Neural cell (in vitro differentiated cells): Measurements from ENCODE around the gene ETV6.

Source experiments
- EP300 ChIP-seq: fragments of 450-650 bp; conservative IDR thresholded peaks from 2 replicates; pipeline ENCODE4 v1.6.1; 2014; ENCODE audit warnings: antibody characterized with exemption, mild to moderate bottlenecking, moderate library complexity; ENCODE audit not compliant: poor library complexity, severe bottlenecking
- EZH2 ChIP-seq: fragments of 200-600, 300-800 bp; shearing (Covaris generic), sonication (generic); IDR thresholded peaks from 2 replicates; pipeline ENCODE4 v1.6.1; 2014; ENCODE audit warnings: antibody characterized with exemption, low read length, borderline replicate concordance, mild to moderate bottlenecking; ENCODE audit not compliant: insufficient read depth, poor library complexity, severe bottlenecking
- POLR2AphosphoS5 ChIP-seq: IDR thresholded peaks from 2 replicates; pipeline ENCODE4 v1.6.1; 2012
- SMC3 ChIP-seq: fragments of 450-650 bp; conservative IDR thresholded peaks from 2 replicates; pipeline ENCODE4 v1.6.1; 2014; ENCODE audit warnings: antibody characterized with exemption, mild to moderate bottlenecking, moderate library complexity; ENCODE audit not compliant: poor library complexity
- TAF1 ChIP-seq: IDR thresholded peaks from 2 replicates; pipeline ENCODE4 v1.6.1; 2012; ENCODE audit warnings: low read depth
- TF ChIP-seq, protein P1 (sequence below): fragments of 450-650 bp; IDR thresholded peaks from 2 replicates; pipeline ENCODE4 v1.5.1; 2014; ENCODE audit warnings: antibody characterized with exemption, mild to moderate bottlenecking, moderate library complexity; ENCODE audit not compliant: poor library complexity, severe bottlenecking
- TF ChIP-seq, protein P2 (sequence below): IDR thresholded peaks from 2 replicates; pipeline ENCODE4 v1.6.1; 2012; ENCODE audit warnings: borderline replicate concordance

DNA sequence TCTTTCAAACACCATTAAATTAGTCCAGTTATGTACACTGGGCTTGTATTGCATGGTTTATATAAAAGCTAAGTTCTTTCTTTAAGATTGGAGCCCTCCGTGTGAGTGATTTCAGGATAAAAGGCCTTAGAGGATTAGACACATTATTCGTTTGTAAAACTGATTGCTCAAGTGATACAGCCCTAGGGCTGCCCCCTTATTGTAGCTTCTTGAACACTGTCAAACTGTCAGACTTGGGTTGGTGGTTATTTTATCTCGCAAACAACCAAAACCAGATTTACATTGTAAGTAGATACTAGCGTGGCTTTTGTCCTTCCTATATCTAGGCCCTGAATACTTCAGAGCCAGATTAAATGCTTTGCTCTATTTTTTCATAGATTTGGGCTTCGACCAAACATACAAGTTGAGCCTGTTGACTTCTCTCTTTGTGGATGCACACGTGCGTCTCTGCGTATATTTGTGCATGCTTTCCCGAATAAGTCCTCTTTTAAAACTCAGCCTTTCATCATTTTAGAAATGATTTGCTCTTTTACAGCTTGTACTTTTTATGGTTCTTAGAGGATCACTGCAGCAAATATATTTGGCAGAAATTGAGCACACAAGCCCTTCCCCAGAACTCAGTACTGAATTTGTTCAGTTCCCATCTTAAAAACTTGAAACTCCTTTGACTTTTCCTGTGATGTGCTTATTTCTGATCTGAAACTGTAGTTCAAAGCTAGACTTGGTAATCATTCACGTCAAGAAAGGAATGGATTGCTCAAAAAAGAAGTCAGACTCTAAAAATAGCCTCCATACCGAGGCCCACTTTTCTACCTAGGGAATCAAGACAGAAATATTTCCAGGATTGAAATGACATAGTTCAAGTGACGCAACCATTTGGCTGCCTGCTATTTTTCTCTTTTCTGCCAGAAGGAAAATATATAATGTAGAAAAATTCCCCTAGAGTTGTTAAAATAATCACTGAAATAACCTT lies 129.5 kb downstream of the ETV6 start:
- TF ChIP-seq, protein P1, sequence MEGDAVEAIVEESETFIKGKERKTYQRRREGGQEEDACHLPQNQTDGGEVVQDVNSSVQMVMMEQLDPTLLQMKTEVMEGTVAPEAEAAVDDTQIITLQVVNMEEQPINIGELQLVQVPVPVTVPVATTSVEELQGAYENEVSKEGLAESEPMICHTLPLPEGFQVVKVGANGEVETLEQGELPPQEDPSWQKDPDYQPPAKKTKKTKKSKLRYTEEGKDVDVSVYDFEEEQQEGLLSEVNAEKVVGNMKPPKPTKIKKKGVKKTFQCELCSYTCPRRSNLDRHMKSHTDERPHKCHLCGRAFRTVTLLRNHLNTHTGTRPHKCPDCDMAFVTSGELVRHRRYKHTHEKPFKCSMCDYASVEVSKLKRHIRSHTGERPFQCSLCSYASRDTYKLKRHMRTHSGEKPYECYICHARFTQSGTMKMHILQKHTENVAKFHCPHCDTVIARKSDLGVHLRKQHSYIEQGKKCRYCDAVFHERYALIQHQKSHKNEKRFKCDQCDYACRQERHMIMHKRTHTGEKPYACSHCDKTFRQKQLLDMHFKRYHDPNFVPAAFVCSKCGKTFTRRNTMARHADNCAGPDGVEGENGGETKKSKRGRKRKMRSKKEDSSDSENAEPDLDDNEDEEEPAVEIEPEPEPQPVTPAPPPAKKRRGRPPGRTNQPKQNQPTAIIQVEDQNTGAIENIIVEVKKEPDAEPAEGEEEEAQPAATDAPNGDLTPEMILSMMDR, result no peak
- TF ChIP-seq, protein P2, sequence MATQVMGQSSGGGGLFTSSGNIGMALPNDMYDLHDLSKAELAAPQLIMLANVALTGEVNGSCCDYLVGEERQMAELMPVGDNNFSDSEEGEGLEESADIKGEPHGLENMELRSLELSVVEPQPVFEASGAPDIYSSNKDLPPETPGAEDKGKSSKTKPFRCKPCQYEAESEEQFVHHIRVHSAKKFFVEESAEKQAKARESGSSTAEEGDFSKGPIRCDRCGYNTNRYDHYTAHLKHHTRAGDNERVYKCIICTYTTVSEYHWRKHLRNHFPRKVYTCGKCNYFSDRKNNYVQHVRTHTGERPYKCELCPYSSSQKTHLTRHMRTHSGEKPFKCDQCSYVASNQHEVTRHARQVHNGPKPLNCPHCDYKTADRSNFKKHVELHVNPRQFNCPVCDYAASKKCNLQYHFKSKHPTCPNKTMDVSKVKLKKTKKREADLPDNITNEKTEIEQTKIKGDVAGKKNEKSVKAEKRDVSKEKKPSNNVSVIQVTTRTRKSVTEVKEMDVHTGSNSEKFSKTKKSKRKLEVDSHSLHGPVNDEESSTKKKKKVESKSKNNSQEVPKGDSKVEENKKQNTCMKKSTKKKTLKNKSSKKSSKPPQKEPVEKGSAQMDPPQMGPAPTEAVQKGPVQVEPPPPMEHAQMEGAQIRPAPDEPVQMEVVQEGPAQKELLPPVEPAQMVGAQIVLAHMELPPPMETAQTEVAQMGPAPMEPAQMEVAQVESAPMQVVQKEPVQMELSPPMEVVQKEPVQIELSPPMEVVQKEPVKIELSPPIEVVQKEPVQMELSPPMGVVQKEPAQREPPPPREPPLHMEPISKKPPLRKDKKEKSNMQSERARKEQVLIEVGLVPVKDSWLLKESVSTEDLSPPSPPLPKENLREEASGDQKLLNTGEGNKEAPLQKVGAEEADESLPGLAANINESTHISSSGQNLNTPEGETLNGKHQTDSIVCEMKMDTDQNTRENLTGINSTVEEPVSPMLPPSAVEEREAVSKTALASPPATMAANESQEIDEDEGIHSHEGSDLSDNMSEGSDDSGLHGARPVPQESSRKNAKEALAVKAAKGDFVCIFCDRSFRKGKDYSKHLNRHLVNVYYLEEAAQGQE, result peak; percentile 65
- TF ChIP-seq EZH2, result no peak
- TF ChIP-seq POLR2AphosphoS5, result peak; percentile 73
- peak; percentile 85 for TF ChIP-seq EP300
- no peak for TF ChIP-seq TAF1
- TF ChIP-seq SMC3, result no peak
